ENCODE results near the gene LYSMD4. TPM values are rescaled to one million over a fixed set of nuclear protein-coding genes. Genes with fewer than 3 reads are reported as not detected.

LYSMD4 gene
- total RNA-seq, 1 donor from 2014 or later = 13.2 TPM

DNA sequence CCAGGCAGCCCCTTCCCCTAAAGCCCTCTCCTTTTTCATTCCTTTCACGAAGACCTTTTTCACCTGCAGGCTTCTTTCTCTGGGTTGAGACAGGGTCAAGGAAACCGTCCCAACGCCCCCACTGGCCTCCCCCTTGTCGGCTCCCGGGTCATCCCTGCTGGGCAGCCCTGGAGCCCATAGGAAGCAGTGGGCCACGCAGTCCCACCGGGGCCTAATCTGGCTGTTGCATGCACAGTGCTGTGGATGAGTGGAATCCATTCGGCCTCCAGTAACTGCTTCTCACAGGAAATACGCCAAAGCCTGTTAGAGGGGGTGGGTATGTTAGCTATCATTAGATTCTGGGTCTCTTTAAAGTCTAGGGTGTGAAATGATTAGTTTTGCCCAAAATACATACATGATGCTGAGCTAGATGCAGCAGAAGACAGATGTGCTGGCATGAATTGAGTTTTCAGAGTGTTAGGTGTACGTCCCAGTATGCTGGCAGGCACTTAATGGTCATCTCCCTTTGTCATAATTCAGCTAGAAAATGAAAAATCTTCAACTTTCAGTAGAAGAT lies 16.6 kb downstream of the LYSMD4 start:
- DNase-seq (ENCODE audit: low read depth) = no peak
- Histone ChIP-seq H3K27me3 (ENCODE audit: control insufficient read depth, insufficient read depth, low read length) (no peaks in the 10 kb centered on the region), H3K4me3 (ENCODE audit: low read depth, low read length) (no peak overlapping the region), H3K36me3 (ENCODE audit: control insufficient read depth, insufficient read depth, low read length) (peaks cover 8% of the 10 kb centered on the region)
- TF ChIP-seq CTCF (IDR thresholded peaks at IDR 0.05; ENCODE audit: insufficient read depth, low read length, severe bottlenecking) = no peak
- no peak for FAIRE-seq

DNA sequence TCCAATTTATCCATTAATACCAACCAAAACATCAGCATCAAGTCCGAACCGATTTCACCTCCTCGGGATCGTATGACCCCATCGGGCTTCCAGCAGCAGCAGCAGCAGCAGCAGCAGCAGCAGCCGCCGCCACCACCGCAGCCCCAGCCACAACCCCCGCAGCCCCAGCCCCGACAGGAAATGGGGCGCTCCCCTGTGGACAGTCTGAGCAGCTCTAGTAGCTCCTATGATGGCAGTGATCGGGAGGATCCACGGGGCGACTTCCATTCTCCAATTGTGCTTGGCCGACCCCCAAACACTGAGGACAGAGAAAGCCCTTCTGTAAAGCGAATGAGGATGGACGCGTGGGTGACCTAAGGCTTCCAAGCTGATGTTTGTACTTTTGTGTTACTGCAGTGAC lies 20.8 kb downstream of the LYSMD4 start:
- FAIRE-seq = no peak
- Histone ChIP-seq H3K27me3 (ENCODE audit: control insufficient read depth, insufficient read depth, low read length) (no peaks in the 10 kb centered on the region), H3K4me3 (ENCODE audit: low read depth, low read length) (no peak overlapping the region), H3K36me3 (ENCODE audit: control insufficient read depth, insufficient read depth, low read length) (peaks cover 18% of the 10 kb centered on the region)
- no peak for TF ChIP-seq CTCF (IDR thresholded peaks at IDR 0.05; ENCODE audit: insufficient read depth, low read length, severe bottlenecking)
- DNase-seq (ENCODE audit: low read depth) = no peak

DNA sequence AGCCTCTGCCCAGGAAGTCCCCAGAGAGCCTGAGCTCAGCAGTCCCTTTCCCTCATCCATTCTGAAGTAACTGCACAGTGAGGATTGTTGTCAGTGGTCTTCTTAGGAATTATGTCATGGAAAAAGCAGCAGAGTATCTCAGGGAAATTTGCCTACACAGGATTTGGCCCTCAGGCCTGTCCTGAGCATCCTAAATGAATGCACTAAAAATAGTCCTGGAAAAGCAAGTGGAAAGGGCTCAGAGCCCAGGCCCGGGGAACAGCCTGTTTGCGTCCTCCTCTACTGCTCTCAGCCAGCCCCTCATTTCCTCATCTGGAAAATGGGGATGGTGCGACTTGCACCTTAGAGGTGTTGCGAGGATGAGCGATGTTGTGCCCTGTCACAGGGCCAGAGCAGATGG lies 21.6 kb downstream of the LYSMD4 start:
- Histone ChIP-seq H3K27me3 (ENCODE audit: control insufficient read depth, insufficient read depth, low read length) (no peaks in the 10 kb centered on the region), H3K36me3 (ENCODE audit: control insufficient read depth, insufficient read depth, low read length) (peaks cover 18% of the 10 kb centered on the region), H3K4me3 (ENCODE audit: low read depth, low read length) (no peak overlapping the region)
- DNase-seq (ENCODE audit: low read depth) = no peak
- no peak for FAIRE-seq
- TF ChIP-seq CTCF (IDR thresholded peaks at IDR 0.05; ENCODE audit: insufficient read depth, low read length, severe bottlenecking) = no peak

- FAIRE-seq = no peak
Measured at GRCh38 chr15:99709243-99709986, 23.8 kb downstream of the LYSMD4 start.

GRCh38 chr15:99708563-99708962 lies 24.7 kb downstream of the LYSMD4 start:
- H3K4me3 ChIP-seq (ENCODE audit: low read depth, low read length) = no peak overlapping the region
- DNase-seq (ENCODE audit: low read depth) = peak; percentile 94
- H3K36me3 ChIP-seq (ENCODE audit: control insufficient read depth, insufficient read depth, low read length) = peaks cover 16% of the 10 kb centered on the region
- no peak for TF ChIP-seq CTCF (IDR thresholded peaks at IDR 0.05; ENCODE audit: insufficient read depth, low read length, severe bottlenecking)
- H3K27me3 ChIP-seq (ENCODE audit: control insufficient read depth, insufficient read depth, low read length) = no peaks in the 10 kb centered on the region
- FAIRE-seq = peak; percentile 84

More at GRCh38 chr15:99709243-99709986, 23.8 kb downstream of the LYSMD4 start:
- Histone ChIP-seq H3K27me3 (ENCODE audit: control insufficient read depth, insufficient read depth, low read length) (no peaks in the 10 kb centered on the region), H3K4me3 (ENCODE audit: low read depth, low read length) (no peak overlapping the region), H3K36me3 (ENCODE audit: control insufficient read depth, insufficient read depth, low read length) (peaks cover 16% of the 10 kb centered on the region)
- TF ChIP-seq CTCF (IDR thresholded peaks at IDR 0.05; ENCODE audit: insufficient read depth, low read length, severe bottlenecking) = no peak
- no peak for DNase-seq (ENCODE audit: low read depth)
